Hematopoietic multipotent progenitor cell (in vitro differentiated cells): ENCODE measurements around the gene CBL. TPM values are rescaled to one million over a fixed set of nuclear protein-coding genes. Genes with fewer than 3 reads are reported as not detected.
"Not testable (repeated sequence)": the region's sequence is repeated elsewhere in the genome, so short reads cannot be mapped to it uniquely, and the experiment has no call there.

ENCODE experiments used
- DNase-seq, 3 donors: peaks; one replicate each; pipeline ENCODE4 v3.0.0-alpha.2; 2011 to 2015; ENCODE audit warnings: low read depth in 2 of 3, low spot score in 2 of 3
- total RNA-seq: library from RNA; depleted of rRNA; stranded (reverse); fragments of >200 nt; gene quantifications from one replicate; pipeline ENCODE4 v1.2.3, GENCODE V29; 2012

CBL gene
- 7.8 TPM for total RNA-seq

DNA sequence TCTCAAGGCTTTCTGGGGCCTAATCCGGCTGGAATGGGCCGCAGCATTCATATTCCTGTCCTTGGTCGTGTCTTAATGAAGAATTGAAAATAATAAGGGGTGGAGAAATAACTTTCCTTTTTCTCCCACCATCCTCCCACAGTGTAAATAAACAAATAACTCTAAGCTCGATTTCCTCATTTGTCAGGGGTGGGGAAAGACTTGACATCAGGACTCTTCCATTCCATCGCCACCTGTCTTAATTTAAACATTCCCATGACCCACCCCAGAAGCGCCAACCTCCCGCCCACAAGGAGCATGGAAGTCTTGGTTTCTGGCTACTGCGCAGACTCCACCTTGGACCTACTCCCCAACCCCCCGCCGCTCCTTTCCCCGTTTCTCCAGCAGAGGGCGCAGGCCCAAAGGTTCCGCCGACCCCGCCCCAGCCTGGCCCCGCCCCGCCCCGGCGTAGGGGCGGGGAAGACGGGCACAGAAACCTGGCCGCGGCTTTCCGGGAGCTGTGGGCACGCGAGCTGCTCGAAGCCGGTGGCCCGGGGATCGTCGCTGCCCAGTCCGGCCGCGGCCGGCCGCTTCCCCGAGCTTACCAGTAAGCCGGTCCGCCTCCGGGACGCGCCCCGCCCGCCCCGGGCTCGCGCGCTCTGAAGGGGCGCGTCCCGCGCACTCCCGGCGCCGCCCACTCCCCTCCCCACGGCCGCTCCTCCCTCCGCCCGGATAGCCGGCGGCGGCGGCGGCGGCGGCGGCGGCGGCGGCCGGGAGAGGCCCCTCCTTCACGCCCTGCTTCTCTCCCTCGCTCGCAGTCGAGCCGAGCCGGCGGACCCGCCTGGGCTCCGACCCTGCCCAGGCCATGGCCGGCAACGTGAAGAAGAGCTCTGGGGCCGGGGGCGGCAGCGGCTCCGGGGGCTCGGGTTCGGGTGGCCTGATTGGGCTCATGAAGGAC lies at the start of gene CBL:
CBL (plus strand) TSS at position 766 of the 937 bp plus-strand sequence; CDS start at position 845, 79 bp downstream.
- DNase-seq, result peak; percentile 90 to 96 (median 94)

DNA sequence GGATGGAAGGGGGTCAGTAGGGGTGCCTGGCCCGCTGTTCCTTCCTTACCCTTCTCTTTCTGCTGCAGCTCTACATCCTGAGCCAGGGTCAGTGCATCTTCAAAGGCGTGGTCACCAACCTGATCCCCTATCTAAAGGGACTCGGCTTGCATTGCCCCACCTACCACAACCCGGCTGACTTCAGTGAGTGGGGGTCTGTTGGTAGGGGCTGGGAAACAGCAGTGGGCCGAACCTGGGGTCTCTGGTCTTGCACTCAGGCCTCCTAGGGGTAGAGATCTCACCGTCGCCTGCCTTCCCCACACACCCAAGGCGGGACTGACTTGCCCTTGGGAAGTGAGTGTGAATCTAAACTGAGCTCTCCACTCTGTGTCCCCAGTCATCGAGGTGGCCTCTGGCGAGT lies 49.6 kb upstream of the CBL start:
- no peak for DNase-seq

GRCh38 chr11:119157063-119157462 lies 49.1 kb upstream of the CBL start:
- no peak for DNase-seq

- DNase-seq, result no peak
Measured at GRCh38 chr11:119158467-119158866, 47.7 kb upstream of the CBL start.

DNA sequence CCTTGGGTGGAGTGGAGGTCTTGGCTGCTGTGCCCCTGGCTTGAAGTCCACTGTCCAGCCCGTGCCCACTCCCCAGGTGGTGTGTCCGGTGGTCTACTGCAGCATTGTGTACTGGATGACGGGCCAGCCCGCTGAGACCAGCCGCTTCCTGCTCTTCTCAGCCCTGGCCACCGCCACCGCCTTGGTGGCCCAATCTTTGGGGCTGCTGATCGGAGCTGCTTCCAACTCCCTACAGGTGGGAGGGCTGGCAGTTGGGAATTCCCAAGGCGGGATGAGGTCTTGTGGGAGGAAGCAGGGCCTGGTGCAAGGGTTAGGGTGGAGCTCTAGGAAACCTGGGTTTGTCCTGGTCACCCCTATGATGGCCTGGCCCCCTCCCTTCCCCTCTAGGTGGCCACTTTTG lies 46.0 kb upstream of the CBL start:
- no peak for DNase-seq

GRCh38 chr11:119161871-119162270 lies 44.3 kb upstream of the CBL start:
- no peak for DNase-seq

DNA sequence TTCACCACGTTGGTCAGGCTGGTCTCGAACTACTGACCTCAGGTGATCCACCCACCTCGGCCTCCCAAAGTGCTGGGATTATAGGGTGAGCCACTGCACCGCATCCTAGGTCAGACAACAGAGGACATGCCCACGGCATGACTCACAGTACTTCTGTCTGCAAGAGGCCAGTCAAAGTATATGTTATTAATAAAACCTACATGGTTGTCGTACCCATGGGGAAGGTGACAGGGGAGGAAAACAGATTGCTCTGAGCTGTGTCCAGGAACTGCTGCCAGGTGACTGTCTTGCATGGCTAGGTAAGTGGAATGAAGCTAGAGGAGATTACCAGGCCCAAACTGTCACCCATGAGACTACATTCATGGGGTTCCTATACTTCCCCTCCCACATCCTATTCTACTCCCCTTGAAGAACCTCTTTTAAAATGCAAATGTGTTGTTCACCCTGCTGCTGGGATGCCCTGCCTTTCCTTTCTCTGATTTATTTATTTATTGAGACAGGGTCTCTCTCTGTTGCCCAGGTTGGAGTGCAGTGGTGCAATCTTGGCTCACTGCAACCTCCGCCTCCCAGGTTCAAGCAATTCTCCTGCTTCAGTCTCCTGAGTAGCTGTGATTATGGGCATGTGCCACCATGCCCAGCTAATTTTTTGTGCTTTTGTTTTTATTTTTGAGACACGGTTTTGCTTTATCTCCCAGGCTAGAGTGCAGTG lies 39.6 kb upstream of the CBL start:
- DNase-seq, result no peak

GRCh38 chr11:119167077-119167458 lies 39.1 kb upstream of the CBL start:
- DNase-seq, result not testable (repeated sequence)

DNA sequence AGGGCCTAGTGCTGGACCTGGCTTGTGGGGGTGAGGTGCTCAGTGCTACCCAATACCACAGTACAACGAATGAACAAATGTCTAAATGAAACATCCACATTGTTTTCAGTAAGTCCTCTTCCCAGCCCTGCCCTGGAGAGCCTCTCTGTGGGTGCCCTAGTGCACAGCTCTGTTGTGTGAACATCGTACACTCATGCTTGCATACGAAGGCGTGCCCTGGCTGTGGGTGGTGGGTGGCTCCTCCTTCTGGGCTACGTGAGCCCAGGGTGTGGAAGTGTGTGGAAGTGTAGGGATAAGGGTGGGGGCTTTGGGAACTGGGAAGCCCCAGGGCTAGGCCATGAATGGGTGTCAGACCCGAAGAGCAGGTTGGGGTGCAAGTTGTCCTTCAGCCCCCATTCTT lies 38.2 kb upstream of the CBL start:
- DNase-seq, result no peak

DNA sequence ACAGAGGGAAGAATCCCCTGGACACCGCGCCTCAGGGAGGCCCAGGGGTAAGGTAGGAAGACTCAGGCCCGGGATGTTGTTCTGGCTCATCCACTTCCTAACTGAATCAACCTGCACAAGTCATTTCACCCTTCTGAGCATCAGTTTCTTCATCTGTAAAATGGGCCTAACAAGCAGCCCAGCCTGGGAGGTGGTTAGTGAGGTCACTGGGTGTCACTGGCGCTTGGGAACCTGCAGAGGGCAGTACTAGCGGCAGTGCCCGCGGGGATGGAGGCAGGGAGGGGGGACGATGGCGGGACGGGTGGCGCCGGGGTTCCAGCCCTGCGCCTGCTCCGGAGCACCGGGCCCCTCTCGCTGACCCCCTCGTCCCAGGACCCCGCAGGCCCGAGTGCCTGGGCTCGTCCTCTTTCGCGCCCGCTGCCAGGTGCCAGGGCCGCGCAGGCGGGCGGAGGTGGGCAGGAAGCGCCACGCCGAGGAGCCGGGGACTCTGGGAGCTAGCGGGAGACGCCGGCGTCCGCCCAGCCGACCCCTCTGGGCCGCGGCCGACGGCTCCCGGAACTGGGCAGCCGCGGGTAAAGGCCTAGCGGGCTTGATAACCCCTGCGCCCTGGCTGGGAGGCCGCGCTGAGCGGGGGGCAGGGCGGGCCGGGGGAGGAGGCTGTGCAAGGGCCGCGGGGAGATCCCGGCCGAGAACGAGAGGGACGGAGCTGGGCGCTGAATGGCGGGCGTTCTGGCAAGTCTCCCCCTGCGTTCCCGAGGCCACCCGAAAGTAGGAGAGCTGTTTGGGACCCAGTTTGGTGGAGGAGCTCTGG lies 37.5 kb upstream of the CBL start, which contains the start of gene NLRX1:
NLRX1 (plus strand) TSS at position 255 of the 811 bp plus-strand sequence. CDS start 2,679 bp downstream, outside the sequence.
- peak; percentile 61 to 94 (median 87) for DNase-seq

- peak in 2 of 3 donors; percentile 51 to 70 for DNase-seq
Measured at GRCh38 chr11:119169282-119169719, 36.8 kb upstream of the CBL start.

- DNase-seq, result peak in 1 of 3 donors; percentile 32
Measured at GRCh38 chr11:119172513-119172912, 33.6 kb upstream of the CBL start.

- no peak for DNase-seq
Measured at GRCh38 chr11:119173453-119173852, 32.7 kb upstream of the CBL start.

DNA sequence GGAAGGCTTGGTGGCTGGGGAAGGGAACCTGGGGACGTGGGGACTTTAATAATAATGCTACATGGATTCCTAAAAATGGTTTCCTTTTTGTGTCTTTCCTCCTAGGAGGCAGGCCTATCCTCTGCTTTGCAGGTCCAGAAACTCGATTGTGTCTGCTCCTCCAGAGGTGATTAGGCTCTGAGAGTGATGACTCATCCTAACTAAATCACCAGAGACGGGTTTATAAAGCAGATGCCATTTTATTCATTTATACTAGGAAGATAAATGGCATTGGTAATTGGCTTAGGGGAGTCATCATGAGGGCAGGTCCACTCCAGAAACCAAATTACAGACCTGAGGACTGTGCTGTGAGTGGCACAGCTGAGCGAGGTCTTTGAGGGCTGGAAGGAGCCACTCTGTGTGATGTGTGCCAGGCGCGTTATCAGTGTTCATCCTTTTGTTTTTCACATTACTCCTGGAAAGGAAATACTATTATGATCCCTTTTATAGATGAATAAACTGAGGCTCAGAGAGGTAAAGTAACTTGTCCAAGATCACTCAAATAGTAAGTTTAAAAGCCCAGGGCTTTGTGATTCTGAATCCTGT lies 30.6 kb upstream of the CBL start:
- DNase-seq, result no peak

GRCh38 chr11:119178166-119178680 lies 27.9 kb upstream of the CBL start:
- DNase-seq, result no peak

- no peak for DNase-seq
Measured at GRCh38 chr11:119179342-119179741, 26.8 kb upstream of the CBL start.

DNA sequence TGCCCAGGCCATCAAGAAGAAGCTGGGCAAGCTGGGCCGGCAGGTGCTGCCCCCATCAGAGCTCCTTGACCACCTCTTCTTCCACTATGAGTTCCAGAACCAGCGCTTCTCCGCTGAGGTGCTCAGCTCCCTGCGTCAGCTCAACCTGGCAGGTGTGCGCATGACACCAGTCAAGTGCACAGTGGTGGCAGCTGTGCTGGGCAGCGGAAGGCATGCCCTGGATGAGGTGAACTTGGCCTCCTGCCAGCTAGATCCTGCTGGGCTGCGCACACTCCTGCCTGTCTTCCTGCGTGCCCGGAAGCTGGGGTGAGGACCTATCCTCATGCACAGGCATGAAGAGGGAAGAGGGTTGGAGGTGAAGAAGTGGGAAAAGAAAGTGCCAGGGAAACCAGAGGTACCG lies 26.2 kb upstream of the CBL start:
- no peak for DNase-seq

GRCh38 chr11:119180729-119181676 lies 25.1 kb upstream of the CBL start:
- DNase-seq, result no peak
